T-helper 1 cell (primary cell): ENCODE measurements around the gene C14orf93.
A peak's percentile ranks its signal among the peaks of the same experiment; 100 is the strongest.
"Not testable (repeated sequence)": the region's sequence is repeated elsewhere in the genome, so short reads cannot be mapped to it uniquely, and the experiment has no call there.

Experiments
- DNase-seq, 5 donors: peaks; one replicate each; pipeline ENCODE4 v3.0.0-alpha.2; 2012 to 2020

The C14orf93 gene

DNA sequence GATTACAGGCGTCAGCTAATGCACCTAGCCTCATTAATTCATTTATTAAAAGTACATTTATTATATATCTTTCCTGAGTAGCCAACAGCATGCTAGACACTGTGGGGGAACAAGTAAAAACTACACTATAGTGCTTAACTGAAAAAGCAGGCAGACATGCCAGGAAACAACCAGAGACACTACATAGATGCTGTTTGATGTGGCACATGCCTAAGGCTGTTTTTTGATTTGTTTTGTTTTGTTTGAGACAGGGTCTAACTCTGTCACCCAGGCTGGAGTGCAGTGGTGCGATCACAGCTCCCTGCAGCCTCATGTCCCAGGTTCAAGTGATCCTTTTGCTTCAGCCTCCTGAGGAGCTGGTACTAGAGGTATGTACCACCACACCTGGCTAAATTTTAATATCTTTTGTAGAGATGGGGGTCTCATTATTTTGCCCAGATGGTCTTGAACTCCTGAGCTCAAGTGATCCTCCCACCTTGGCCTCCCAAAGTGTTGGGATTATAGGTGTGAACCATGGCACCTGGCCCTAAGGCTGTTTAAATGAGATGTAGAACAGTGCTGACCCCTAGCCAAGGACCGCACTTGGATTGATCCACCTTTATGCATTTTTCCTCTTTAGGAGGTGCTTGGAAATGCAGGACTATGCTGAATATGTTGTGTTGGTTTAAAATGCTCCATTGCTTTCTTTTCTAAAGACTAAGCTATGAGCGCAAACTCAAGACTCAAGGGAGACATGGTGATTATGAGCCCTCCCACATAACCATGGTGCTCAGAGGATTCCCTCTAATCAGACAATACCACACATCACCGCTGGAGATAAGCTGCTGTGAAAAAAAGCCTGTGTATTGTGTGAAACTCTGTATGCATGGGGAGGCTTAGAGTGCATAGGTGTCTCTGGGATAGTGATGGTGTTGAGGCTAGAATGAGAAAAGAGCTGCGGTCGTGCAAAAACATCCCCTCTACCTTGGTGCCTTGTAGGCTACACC lies 10.5 kb upstream of the C14orf93 start:
- no peak for DNase-seq

- no peak for DNase-seq
Measured at GRCh38 chr14:23018107-23018506, 8.2 kb upstream of the C14orf93 start.

- DNase-seq: no peak
Measured at GRCh38 chr14:23017091-23017490, 7.1 kb upstream of the C14orf93 start.

DNA sequence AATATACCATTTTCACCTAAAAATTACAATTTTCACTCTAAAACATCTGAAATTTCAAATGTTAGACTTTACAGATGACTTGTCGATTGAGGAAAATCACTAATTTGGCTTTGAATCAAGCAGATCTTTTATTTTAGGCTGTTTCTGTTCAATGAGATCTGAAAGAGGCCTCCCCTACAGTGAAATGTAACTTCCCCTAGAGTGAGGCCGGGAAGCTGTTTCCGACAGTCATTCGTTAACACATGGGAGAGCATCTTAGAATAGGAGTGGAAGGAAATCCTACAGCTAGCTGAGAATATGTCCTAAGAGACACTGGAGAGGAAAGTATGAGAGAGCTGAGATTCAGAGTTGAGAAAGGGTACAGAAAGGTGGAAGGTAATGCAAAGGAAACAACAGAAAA lies 5.7 kb upstream of the C14orf93 start:
- no peak for DNase-seq

DNA sequence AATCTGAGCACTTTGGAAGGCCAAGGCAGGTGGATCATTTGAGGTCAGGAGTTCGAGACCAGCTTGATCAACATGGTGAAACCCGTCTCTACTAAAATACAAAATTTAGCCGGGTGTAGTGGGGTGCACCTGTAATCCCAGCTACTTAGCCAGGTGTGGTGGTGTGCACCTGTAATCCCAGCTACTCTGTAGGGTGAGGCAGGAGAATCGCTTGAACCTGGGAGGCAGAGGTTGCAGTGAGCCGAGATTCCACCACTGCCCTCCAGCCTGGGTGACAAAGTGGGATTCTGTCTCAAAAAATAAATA lies 3.8 kb upstream of the C14orf93 start:
- not testable (repeated sequence) for DNase-seq

DNA sequence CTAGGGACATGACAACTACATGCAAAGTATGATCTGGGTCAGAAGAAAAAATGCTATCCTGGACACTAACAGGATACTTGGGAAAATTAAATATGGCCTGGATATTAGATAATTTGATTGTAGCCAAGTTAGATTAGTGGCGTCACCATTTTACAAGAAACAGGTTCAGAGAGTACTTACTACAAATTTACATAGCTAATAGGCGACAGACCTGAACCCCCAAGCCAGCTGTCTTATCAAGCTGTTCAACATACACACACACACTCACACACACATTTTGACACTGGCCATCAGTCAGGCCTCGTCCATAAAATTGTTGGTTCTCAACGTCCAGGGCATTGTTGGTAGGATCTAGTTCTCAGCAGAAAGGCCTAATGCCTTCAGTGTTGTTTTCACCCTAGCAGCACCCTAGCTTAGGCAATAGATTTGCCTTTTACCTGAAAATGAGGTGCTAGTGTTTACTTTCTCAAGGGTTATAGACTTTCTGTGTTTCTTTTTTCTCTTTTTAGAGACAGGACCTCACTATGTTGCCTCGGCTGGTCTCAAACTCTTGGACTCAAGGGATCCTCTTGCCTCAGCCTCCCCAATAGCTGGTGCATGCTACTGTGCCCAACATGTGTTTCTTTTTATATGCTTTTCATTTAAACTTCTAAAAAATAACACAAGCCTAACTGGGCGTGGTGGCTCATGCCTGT lies 3.3 kb upstream of the C14orf93 start:
- DNase-seq: no peak

GRCh38 chr14:23009483-23009938 lies 432 bp downstream of the C14orf93 start:
- DNase-seq: no peak

- DNase-seq: peak in 1 of 5 donors; percentile 17
Measured at GRCh38 chr14:23008831-23009230, 1.1 kb downstream of the C14orf93 start.

- DNase-seq: peak; percentile 92 to 99 (median 96)
Measured at GRCh38 chr14:23006544-23007419, 3.2 kb downstream of the C14orf93 start.

DNA sequence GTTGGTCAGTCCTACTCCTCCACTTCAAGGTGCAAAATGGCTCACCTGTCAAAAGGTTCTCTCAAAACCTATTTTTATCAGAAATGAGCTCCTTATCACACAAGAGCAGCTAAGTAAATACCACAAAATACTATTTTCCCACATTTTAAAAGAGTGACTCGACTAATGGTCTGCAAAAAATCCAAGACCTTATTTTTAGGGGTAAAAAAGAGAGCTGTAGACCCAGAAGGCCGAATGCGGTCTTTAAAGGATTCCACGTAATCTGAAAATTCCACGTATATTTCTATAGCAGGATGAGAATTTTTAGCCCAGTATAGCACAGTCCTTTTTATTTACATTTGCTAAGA lies 3.8 kb downstream of the C14orf93 start:
- no peak for DNase-seq

DNA sequence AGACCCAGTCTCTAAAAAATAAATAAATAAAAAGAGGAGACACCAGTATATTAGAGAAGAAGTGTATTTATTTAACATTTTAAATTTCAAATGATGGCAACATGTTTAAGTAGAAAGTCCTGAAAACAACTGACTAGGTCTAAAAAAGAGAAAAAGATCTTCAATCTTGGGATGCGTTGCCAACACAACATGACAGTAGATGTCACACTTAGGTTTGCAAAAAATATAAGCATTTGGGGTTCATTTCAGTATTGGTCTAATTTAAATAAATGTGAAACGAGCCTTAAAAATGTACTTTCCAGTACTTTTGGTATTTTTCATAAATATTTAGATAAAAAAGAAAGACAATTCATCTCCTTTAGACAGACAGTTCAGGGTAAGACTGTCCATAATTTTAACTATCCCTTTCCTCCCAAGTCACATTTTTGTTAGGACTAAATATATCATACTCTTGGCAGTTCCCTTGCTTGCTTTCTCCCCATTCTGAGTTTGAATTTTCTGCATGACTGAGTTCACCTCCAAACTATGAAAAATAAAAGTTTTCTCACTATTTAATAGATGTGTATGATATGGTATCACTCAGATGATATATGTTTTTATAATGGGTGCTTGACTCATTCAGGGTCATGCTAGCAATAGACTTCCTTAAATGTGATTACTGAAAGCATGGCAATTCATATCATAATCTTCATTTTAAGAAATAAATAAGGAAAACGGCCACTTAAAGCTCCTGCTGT lies 4.3 kb downstream of the C14orf93 start:
- no peak for DNase-seq

DNA sequence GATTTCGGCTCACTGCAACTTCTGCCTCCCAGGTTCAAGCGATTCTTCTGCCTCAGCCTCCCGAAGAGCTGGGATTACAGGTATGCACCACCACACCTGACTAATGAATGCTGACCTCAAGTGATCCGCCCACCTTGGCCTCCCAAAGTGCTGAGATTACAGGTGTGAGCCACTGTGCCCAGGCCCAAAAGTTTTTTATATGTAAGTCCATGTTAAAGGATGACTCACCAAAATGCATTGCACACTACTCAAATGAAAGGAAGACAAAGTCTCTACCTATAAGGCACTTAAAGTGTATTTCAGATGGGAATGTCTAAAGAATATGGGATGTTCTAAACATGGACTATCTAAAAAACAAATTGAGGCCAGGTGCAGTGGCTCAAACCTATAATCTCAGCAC lies 5.7 kb downstream of the C14orf93 start:
- not testable (repeated sequence) for DNase-seq

DNA sequence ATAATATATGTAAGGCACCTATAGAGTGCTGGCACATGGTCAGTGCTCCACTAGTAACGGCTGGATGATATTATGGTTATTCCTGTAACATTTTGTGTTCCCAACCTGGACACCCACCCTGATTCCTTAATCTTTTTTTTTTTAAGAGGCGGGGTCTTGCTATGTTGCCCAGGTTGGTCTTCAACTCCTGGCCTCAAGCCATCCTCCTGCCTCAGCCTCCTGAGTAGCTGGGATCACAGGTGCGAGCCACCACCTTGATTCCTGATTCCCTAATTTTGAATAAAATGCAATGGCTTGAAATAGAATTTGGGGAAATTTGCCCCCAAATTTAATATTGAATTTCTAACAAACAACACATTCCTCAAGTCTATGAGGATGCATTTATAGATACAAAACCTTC lies 7.4 kb downstream of the C14orf93 start:
- DNase-seq: no peak

- no peak for DNase-seq
Measured at GRCh38 chr14:23000860-23001259, 9.1 kb downstream of the C14orf93 start.

DNA sequence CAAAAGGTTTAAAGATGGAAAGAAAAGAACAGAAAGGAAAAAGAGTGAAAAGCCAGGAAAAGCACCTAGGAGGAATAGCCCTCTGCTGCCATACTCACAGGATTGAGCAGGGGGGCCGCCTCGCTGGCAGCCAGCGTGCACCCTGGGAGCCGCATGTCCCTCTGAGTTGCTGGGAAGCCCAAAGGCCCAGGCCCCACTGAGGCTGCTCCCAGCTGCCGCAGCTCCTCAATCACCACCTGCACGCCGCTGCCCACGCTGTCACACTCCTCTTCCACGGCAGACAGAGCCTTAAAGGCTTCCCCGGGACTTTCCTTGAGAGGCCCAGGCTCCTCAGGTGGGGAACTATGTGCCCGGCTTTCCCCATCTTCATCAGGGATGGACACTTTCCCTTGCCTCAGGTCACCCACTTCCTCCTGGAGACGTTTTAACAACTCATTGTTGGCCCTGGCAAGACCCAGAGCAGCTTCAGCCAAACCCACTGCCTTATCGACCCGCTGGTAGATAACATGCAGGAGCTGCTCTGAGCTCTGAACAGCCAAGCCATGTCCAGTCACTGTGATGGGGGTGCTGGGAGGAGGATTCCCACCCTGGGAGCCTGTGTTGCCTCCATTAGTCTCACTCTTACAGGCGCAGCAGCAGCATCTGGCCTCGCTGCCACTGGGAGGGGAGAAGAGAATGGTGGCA lies 11.5 kb downstream of the C14orf93 start:
- no peak for DNase-seq

DNA sequence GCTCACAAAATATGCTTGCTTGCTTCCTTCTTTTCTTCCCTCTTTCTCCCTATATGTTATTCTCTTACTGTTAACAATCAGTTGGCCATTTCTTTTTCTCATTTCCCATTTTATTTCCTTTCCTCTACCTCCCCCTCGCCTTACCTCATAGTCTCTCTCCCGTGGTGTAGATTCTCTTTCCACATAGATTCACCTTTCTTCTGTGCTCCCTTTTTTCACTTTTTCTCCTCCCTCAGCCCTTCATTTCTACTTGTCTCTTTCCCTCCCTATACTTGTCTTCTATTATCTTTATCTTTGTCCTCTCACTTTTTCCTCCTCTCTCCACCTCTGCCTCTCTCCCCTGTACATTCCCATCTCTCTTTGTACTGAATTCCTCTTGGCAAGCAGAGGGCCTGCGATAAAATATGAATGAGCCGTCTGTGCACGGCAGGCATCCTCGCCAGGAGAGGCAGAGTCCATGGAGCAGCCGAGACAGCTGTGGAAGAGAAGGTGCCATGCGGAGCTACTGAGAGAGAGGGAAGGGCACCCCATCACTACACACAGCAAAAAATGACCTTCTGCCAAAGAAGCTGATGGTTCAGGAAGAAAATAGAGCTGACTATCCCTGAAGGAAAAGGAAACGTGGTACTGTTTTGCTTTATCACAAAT lies 12.1 kb downstream of the C14orf93 start:
- DNase-seq: no peak

GRCh38 chr14:22996768-22997654 lies 12.9 kb downstream of the C14orf93 start:
- no peak for DNase-seq

- DNase-seq: no peak
Measured at GRCh38 chr14:22995889-22996625, 13.9 kb downstream of the C14orf93 start.

GRCh38 chr14:22994762-22995275 lies 15.1 kb downstream of the C14orf93 start:
- no peak for DNase-seq
